Measurements from ENCODE around the gene OR14I1.

DNA sequence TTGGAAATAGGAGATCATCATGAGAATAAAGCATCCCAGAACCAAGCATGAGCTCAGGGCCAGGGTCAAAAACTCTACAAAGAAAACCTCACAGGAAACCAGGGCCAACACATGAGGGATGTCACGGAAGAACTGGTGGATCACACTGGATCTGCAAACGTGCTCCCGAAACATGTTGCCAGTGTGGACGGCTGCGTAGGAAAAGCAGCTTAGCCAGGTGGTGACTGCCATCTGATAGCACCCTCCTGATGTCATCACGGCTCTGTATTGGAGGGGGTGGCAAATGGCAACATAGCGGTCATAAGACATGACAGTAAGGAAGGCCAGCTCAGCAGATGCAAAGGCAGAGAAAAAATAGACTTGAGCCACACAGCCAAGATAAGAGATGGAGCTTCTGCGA, 20.9 kb downstream of the OR14I1 start:
- TF ChIP-seq, protein P1, sequence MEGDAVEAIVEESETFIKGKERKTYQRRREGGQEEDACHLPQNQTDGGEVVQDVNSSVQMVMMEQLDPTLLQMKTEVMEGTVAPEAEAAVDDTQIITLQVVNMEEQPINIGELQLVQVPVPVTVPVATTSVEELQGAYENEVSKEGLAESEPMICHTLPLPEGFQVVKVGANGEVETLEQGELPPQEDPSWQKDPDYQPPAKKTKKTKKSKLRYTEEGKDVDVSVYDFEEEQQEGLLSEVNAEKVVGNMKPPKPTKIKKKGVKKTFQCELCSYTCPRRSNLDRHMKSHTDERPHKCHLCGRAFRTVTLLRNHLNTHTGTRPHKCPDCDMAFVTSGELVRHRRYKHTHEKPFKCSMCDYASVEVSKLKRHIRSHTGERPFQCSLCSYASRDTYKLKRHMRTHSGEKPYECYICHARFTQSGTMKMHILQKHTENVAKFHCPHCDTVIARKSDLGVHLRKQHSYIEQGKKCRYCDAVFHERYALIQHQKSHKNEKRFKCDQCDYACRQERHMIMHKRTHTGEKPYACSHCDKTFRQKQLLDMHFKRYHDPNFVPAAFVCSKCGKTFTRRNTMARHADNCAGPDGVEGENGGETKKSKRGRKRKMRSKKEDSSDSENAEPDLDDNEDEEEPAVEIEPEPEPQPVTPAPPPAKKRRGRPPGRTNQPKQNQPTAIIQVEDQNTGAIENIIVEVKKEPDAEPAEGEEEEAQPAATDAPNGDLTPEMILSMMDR (IDR thresholded peaks at IDR 0.05; ENCODE audit: insufficient read depth, low read length, poor library complexity, severe bottlenecking): no peak
- no peak for TF ChIP-seq EZH2phosphoT487 (conservative IDR thresholded peaks at IDR 0.05; ENCODE audit: low read length)
